HEK293 (cell line): ENCODE measurements around the gene MTCL1.

Source experiments
- CTCF ChIA-PET: fragments of 350-600 bp; formaldehyde crosslinking; extraction: SDS; loops from one replicate; lab custom pipeline; 2021; ENCODE audit warnings: antibody characterized with exemption; lab: Yijun Ruan, JAX
- POLR2A ChIA-PET: fragments of 300-600 bp; formaldehyde crosslinking; extraction: SDS; loops from one replicate; lab custom pipeline; 2020; ENCODE audit warnings: antibody characterized with exemption, inconsistent platforms; lab: Yijun Ruan, JAX
- H3K27ac ChIP-seq: fragments of 200-500 bp; sonication (Bioruptor generic); 2 replicates; pipeline ENCODE4 v1.5.1; 2014; ENCODE audit warnings: low read depth, low read length, control low read depth, inconsistent platforms; ENCODE audit errors: extremely low read depth
- H3K36me3 ChIP-seq, 2 experiments: fragments of 200-500 bp in 1 of 2; sonication (Bioruptor generic) in 1 of 2; 1 replicate in 1 of 2; 2 replicates in 1 of 2; pipeline ENCODE4 v1.5.1; 2014 to 2017; ENCODE audit warnings: inconsistent platforms in 2 of 2, low read length in 2 of 2; ENCODE audit not compliant: control insufficient read depth in 2 of 2, insufficient read depth in 1 of 2
- H3K4me1 ChIP-seq: fragments of 200-500 bp; sonication (Bioruptor generic); 2 replicates; pipeline ENCODE4 v1.5.1; 2014; ENCODE audit warnings: mild to moderate bottlenecking, low read length, inconsistent platforms; ENCODE audit not compliant: control insufficient read depth, insufficient read depth
- H3K4me3 ChIP-seq: 2 replicates; pipeline ENCODE4 v1.5.1; 2011; ENCODE audit warnings: low read depth, mild to moderate bottlenecking, control low read depth, low read length, moderate library complexity
- H3K9me3 ChIP-seq: fragments of 200-500 bp; sonication (Bioruptor generic); 2 replicates; pipeline ENCODE4 v1.5.1; 2014; ENCODE audit warnings: low read depth, low read length, inconsistent platforms; ENCODE audit not compliant: control insufficient read depth, insufficient read depth
- GLI4 ChIP-seq: fragments of 450-650 bp; formaldehyde crosslinking; IDR thresholded peaks from 2 replicates; pipeline ENCODE4 v1.5.1; 2016; ENCODE audit warnings: missing biosample characterization, missing genetic modification characterization
- IKZF3 ChIP-seq: fragments of 450-650 bp; IDR thresholded peaks from 2 replicates; pipeline ENCODE4 v1.5.0; 2018; ENCODE audit warnings: missing biosample characterization, mild to moderate bottlenecking, missing genetic modification characterization, moderate library complexity
- KLF7 ChIP-seq: fragments of 450-650 bp; formaldehyde crosslinking; IDR thresholded peaks from 2 replicates; pipeline ENCODE4 v1.5.1; 2016; ENCODE audit warnings: missing biosample characterization, missing genetic modification characterization, borderline replicate concordance
- OSR2 ChIP-seq: fragments of 450-650 bp; formaldehyde crosslinking; IDR thresholded peaks from 2 replicates; pipeline ENCODE4 v1.5.1; 2016; ENCODE audit warnings: missing biosample characterization, missing genetic modification characterization
- YY2 ChIP-seq: fragments of 450-650 bp; formaldehyde crosslinking; IDR thresholded peaks from 2 replicates; pipeline ENCODE4 v1.5.1; 2016; ENCODE audit warnings: missing biosample characterization, missing genetic modification characterization
- ZFP3 ChIP-seq: fragments of 450-650 bp; formaldehyde crosslinking; IDR thresholded peaks from 2 replicates; pipeline ENCODE4 v1.5.1; 2016; ENCODE audit warnings: low read depth, missing biosample characterization, missing genetic modification characterization
- ZNF133 ChIP-seq: fragments of 450-650 bp; formaldehyde crosslinking; IDR thresholded peaks from 2 replicates; pipeline ENCODE4 v1.5.1; 2016; ENCODE audit warnings: missing biosample characterization, missing genetic modification characterization
- ZNF174 ChIP-seq: fragments of 450-650 bp; formaldehyde crosslinking; IDR thresholded peaks from 2 replicates; pipeline ENCODE4 v1.5.0; 2017; ENCODE audit warnings: missing biosample characterization, mild to moderate bottlenecking, missing genetic modification characterization
- ZNF423 ChIP-seq: fragments of 450-650 bp; formaldehyde crosslinking; IDR thresholded peaks from 2 replicates; pipeline ENCODE4 v1.5.1; 2016; ENCODE audit warnings: missing biosample characterization, missing genetic modification characterization
- ZNF48 ChIP-seq: fragments of 450-650 bp; formaldehyde crosslinking; IDR thresholded peaks from 2 replicates; pipeline ENCODE4 v1.5.1; 2016; ENCODE audit warnings: missing biosample characterization, missing genetic modification characterization
- ZNF514 ChIP-seq: fragments of 450-650 bp; formaldehyde crosslinking; IDR thresholded peaks from 2 replicates; pipeline ENCODE4 v1.5.1; 2016; ENCODE audit warnings: missing biosample characterization, missing genetic modification characterization
- ZNF549 ChIP-seq: fragments of 450-650 bp; IDR thresholded peaks from 2 replicates; pipeline ENCODE4 v1.5.1; 2018; ENCODE audit warnings: missing biosample characterization, missing genetic modification characterization, mild to moderate bottlenecking, inconsistent platforms, moderate library complexity
- ZNF555 ChIP-seq: fragments of 450-650 bp; formaldehyde crosslinking; conservative IDR thresholded peaks from 2 replicates; pipeline ENCODE4 v1.5.1; 2017; ENCODE audit warnings: missing biosample characterization, mild to moderate bottlenecking, missing genetic modification characterization, inconsistent platforms
- ZNF624 ChIP-seq: fragments of 450-650 bp; formaldehyde crosslinking; IDR thresholded peaks from 2 replicates; pipeline ENCODE4 v1.5.1; 2017; ENCODE audit warnings: missing biosample characterization, missing genetic modification characterization
- ZNF701 ChIP-seq: fragments of 450-650 bp; formaldehyde crosslinking; IDR thresholded peaks from 2 replicates; pipeline ENCODE4 v1.5.1; 2016; ENCODE audit warnings: missing biosample characterization, missing genetic modification characterization
- ZNF843 ChIP-seq: fragments of 450-650 bp; formaldehyde crosslinking; IDR thresholded peaks from 2 replicates; pipeline ENCODE4 v1.5.1; 2016; ENCODE audit warnings: missing biosample characterization, missing genetic modification characterization
- TF ChIP-seq, protein P1 (sequence below): fragments of 450-650 bp; formaldehyde crosslinking; IDR thresholded peaks from 2 replicates; pipeline ENCODE4 v1.5.1; 2016; ENCODE audit warnings: missing biosample characterization, missing genetic modification characterization
- TF ChIP-seq, protein P2 (sequence below): fragments of 450-650 bp; formaldehyde crosslinking; IDR thresholded peaks from 2 replicates; pipeline ENCODE4 v1.5.1; 2016; ENCODE audit warnings: missing biosample characterization, missing genetic modification characterization, borderline replicate concordance
- TF ChIP-seq, protein P3 (sequence below): fragments of 450-650 bp; formaldehyde crosslinking; IDR thresholded peaks from 2 replicates; pipeline ENCODE4 v1.5.0; 2017; ENCODE audit warnings: missing biosample characterization, missing genetic modification characterization, borderline replicate concordance
- TF ChIP-seq, protein P4 (sequence below): fragments of 450-650 bp; formaldehyde crosslinking; IDR thresholded peaks from 2 replicates; pipeline ENCODE4 v1.5.1; 2016; ENCODE audit warnings: missing biosample characterization, missing genetic modification characterization
- TF ChIP-seq, protein P5 (sequence below): fragments of 450-650 bp; formaldehyde crosslinking; IDR thresholded peaks from 2 replicates; pipeline ENCODE4 v1.5.1; 2016; ENCODE audit warnings: missing biosample characterization, missing genetic modification characterization
- TF ChIP-seq, protein P6 (sequence below): fragments of 450-650 bp; formaldehyde crosslinking; IDR thresholded peaks from 2 replicates; pipeline ENCODE4 v1.5.1; 2016; ENCODE audit warnings: missing biosample characterization, missing genetic modification characterization

The MTCL1 gene

DNA sequence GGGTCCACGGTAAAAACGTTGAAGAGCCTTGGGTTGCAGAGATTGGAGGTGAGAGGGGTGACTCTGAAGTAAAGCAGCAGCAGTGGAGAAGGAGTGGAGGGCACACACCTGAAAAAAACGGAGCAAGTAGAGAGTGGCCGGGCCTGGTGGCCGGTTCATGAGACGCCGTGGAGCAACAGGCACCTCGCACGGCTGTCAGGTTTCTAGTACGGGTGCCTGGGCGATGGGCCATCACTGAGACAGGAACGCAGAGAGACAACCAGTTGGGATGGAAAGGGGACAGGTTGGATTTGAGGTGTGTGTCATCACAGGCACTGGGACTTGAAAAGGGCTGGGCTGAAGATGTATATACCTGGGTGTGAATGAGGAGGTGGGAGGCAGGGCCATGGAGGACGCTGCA lies 104.2 kb downstream of the MTCL1 start (continued):
- TF ChIP-seq ZNF549 (tag by site-specific recombination) = no peak
- no peak for TF ChIP-seq ZNF843 (tag by site-specific recombination)
- TF ChIP-seq ZNF174 (tag by site-specific recombination) = no peak
- no peak for TF ChIP-seq ZFP3 (tag by site-specific recombination)
- TF ChIP-seq, protein P1, sequence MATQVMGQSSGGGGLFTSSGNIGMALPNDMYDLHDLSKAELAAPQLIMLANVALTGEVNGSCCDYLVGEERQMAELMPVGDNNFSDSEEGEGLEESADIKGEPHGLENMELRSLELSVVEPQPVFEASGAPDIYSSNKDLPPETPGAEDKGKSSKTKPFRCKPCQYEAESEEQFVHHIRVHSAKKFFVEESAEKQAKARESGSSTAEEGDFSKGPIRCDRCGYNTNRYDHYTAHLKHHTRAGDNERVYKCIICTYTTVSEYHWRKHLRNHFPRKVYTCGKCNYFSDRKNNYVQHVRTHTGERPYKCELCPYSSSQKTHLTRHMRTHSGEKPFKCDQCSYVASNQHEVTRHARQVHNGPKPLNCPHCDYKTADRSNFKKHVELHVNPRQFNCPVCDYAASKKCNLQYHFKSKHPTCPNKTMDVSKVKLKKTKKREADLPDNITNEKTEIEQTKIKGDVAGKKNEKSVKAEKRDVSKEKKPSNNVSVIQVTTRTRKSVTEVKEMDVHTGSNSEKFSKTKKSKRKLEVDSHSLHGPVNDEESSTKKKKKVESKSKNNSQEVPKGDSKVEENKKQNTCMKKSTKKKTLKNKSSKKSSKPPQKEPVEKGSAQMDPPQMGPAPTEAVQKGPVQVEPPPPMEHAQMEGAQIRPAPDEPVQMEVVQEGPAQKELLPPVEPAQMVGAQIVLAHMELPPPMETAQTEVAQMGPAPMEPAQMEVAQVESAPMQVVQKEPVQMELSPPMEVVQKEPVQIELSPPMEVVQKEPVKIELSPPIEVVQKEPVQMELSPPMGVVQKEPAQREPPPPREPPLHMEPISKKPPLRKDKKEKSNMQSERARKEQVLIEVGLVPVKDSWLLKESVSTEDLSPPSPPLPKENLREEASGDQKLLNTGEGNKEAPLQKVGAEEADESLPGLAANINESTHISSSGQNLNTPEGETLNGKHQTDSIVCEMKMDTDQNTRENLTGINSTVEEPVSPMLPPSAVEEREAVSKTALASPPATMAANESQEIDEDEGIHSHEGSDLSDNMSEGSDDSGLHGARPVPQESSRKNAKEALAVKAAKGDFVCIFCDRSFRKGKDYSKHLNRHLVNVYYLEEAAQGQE = no peak
- no peak for TF ChIP-seq ZNF701 (tag by site-specific recombination)
- TF ChIP-seq, protein P2, sequence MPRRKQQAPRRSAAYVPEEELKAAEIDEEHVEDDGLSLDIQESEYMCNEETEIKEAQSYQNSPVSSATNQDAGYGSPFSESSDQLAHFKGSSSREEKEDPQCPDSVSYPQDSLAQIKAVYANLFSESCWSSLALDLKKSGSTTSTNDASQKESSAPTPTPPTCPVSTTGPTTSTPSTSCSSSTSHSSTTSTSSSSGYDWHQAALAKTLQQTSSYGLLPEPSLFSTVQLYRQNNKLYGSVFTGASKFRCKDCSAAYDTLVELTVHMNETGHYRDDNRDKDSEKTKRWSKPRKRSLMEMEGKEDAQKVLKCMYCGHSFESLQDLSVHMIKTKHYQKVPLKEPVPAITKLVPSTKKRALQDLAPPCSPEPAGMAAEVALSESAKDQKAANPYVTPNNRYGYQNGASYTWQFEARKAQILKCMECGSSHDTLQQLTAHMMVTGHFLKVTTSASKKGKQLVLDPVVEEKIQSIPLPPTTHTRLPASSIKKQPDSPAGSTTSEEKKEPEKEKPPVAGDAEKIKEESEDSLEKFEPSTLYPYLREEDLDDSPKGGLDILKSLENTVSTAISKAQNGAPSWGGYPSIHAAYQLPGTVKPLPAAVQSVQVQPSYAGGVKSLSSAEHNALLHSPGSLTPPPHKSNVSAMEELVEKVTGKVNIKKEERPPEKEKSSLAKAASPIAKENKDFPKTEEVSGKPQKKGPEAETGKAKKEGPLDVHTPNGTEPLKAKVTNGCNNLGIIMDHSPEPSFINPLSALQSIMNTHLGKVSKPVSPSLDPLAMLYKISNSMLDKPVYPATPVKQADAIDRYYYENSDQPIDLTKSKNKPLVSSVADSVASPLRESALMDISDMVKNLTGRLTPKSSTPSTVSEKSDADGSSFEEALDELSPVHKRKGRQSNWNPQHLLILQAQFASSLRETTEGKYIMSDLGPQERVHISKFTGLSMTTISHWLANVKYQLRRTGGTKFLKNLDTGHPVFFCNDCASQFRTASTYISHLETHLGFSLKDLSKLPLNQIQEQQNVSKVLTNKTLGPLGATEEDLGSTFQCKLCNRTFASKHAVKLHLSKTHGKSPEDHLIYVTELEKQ (tag by site-specific recombination) = no peak
- no peak for TF ChIP-seq IKZF3 (tag by site-specific recombination)
- TF ChIP-seq GLI4 = no peak
- TF ChIP-seq ZNF423 (tag by site-specific recombination) = no peak
- TF ChIP-seq ZNF133 = no peak
- TF ChIP-seq, protein P3, sequence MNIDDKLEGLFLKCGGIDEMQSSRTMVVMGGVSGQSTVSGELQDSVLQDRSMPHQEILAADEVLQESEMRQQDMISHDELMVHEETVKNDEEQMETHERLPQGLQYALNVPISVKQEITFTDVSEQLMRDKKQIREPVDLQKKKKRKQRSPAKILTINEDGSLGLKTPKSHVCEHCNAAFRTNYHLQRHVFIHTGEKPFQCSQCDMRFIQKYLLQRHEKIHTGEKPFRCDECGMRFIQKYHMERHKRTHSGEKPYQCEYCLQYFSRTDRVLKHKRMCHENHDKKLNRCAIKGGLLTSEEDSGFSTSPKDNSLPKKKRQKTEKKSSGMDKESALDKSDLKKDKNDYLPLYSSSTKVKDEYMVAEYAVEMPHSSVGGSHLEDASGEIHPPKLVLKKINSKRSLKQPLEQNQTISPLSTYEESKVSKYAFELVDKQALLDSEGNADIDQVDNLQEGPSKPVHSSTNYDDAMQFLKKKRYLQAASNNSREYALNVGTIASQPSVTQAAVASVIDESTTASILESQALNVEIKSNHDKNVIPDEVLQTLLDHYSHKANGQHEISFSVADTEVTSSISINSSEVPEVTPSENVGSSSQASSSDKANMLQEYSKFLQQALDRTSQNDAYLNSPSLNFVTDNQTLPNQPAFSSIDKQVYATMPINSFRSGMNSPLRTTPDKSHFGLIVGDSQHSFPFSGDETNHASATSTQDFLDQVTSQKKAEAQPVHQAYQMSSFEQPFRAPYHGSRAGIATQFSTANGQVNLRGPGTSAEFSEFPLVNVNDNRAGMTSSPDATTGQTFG (tag by site-specific recombination) = no peak

DNA sequence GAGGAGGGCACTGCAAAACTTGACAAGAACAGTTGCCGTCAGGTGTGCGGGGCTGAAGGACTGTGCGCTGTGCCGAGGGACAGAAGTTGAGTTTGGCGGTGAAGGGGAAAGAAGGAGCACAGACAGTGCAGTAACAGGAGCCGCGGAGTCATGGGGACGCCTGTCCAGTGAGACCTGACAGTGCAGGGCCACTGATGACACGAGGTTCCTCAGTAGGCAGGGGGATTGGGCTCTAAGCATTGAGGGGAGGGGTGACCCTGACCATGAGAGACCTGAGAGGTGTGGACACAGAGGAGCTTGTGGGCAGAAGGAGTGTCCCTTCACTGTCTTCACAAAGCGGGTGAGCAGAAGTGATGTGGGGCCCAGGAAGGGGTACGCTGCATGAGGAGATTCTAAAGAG lies 104.8 kb downstream of the MTCL1 start:
- ChIA-PET CTCF (no interaction called here), POLR2A (no interaction called here)
- H3K4me1 ChIP-seq = no peaks in the 10 kb centered on the region
- H3K9me3 ChIP-seq = no peaks in the 10 kb centered on the region
- H3K4me3 ChIP-seq = no peak overlapping the region
- H3K36me3 ChIP-seq = peaks cover 4 to 39% of the 10 kb centered on the region in 2 experiments; a peak in 2 of 3 replicates
- H3K27ac ChIP-seq = no peak overlapping the region
- TF ChIP-seq, protein P4, sequence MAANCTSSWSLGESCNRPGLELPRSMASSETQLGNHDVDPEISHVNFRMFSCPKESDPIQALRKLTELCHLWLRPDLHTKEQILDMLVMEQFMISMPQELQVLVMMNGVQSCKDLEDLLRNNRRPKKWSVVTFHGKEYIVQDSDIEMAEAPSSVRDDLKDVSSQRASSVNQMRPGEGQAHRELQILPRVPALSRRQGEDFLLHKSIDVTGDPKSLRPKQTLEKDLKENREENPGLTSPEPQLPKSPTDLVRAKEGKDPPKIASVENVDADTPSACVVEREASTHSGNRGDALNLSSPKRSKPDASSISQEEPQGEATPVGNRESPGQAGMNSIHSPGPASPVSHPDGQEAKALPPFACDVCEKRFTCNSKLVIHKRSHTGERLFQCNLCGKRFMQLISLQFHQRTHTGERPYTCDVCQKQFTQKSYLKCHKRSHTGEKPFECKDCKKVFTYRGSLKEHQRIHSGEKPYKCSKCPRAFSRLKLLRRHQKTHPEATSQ (tag by site-specific recombination) = no peak
- no peak for TF ChIP-seq KLF7
- no peak for TF ChIP-seq ZNF555 (tag by site-specific recombination)
- TF ChIP-seq, protein P5, sequence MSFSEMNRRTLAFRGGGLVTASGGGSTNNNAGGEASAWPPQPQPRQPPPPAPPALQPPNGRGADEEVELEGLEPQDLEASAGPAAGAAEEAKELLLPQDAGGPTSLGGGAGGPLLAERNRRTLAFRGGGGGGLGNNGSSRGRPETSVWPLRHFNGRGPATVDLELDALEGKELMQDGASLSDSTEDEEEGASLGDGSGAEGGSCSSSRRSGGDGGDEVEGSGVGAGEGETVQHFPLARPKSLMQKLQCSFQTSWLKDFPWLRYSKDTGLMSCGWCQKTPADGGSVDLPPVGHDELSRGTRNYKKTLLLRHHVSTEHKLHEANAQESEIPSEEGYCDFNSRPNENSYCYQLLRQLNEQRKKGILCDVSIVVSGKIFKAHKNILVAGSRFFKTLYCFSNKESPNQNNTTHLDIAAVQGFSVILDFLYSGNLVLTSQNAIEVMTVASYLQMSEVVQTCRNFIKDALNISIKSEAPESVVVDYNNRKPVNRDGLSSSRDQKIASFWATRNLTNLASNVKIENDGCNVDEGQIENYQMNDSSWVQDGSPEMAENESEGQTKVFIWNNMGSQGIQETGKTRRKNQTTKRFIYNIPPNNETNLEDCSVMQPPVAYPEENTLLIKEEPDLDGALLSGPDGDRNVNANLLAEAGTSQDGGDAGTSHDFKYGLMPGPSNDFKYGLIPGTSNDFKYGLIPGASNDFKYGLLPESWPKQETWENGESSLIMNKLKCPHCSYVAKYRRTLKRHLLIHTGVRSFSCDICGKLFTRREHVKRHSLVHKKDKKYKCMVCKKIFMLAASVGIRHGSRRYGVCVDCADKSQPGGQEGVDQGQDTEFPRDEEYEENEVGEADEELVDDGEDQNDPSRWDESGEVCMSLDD (tag by site-specific recombination) = no peak
- no peak for TF ChIP-seq ZNF48 (tag by site-specific recombination)
- TF ChIP-seq ZNF624 (tag by site-specific recombination) = no peak
- TF ChIP-seq, protein P6, sequence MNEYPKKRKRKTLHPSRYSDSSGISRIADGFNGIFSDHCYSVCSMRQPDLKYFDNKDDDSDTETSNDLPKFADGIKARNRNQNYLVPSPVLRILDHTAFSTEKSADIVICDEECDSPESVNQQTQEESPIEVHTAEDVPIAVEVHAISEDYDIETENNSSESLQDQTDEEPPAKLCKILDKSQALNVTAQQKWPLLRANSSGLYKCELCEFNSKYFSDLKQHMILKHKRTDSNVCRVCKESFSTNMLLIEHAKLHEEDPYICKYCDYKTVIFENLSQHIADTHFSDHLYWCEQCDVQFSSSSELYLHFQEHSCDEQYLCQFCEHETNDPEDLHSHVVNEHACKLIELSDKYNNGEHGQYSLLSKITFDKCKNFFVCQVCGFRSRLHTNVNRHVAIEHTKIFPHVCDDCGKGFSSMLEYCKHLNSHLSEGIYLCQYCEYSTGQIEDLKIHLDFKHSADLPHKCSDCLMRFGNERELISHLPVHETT (tag by site-specific recombination) = no peak
- no peak for TF ChIP-seq ZNF514 (tag by site-specific recombination)
- TF ChIP-seq OSR2 = no peak
- TF ChIP-seq YY2 (tag by site-specific recombination) = no peak
